ENCODE measurements around the gene DACT1. TPM values are rescaled to one million over a fixed set of nuclear protein-coding genes. Genes with fewer than 3 reads are reported as not detected.
A peak's percentile ranks its signal among the peaks of the same experiment; 100 is the strongest.

DACT1 gene
- total and polyA plus RNA-seq, 7 experiments from 2014 or later, result 8.2 to 38.7 (median 18.5) TPM

DNA sequence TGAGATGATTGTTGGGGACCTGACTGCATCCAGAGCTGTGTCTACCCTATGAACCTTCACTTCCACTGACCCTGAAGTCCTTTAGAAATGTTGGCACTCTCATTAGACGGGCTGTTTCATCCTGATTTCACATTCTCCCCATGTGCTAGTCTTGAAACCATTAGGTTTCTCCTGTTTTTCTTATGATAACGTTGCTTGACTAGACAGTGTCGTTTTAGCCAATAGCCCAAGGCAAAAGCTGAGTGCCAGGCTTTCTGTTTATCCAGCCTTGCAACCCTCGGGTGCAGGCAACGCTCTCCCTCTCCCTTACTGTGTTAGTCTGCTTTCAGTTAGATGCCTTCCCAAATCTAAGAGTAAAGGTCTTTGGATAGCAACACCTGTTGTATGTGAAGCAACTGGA, 30.1 kb downstream of the DACT1 start:
- Mint-ChIP-seq H3K27ac (no peak overlapping the region), H3K27me3 (peaks cover 0 to 4% (median 3%) of the 10 kb centered on the region in 5 donors), H3K4me1 (peaks cover 11 to 29% (median 16%) of the 10 kb centered on the region in 7 donors), H3K9me3 (no peaks in the 10 kb centered on the region), H3K36me3 (peaks cover 0 to 4% (median 0%) of the 10 kb centered on the region in 5 donors), H3K4me3 (no peak overlapping the region)
- CTCF ChIA-PET, result no interaction called here
- H3K4me1 ChIP-seq (ENCODE audit: control insufficient read depth in 2 of 2, insufficient read depth in 2 of 2, low read length in 2 of 2), result peaks cover 0 to 11% of the 10 kb centered on the region in 2 donors
- POLR2A ChIA-PET, result no interaction called here
- intact Hi-C loops (cut with micrococcal nuclease), result loop anchor here (2.0 to 10.0 kb wide), 2 partner anchors 43 to 797 kb away; partner anchors contain the start of gene GPR135 (in 1 of the 2)
- ATAC-seq (no peak), DNase-seq (no peak)
- no peaks in the 10 kb centered on the region for H3K36me3 ChIP-seq (ENCODE audit: control insufficient read depth in 2 of 3, insufficient read depth in 3 of 3, low read length in 3 of 3)
- no peaks in the 10 kb centered on the region for H3K27me3 ChIP-seq (ENCODE audit: control insufficient read depth in 2 of 2, insufficient read depth in 2 of 2, low read length in 2 of 2)
- H3K9me3 ChIP-seq (ENCODE audit: control insufficient read depth in 2 of 3, low read length in 3 of 3), result no peaks in the 10 kb centered on the region
- no peak overlapping the region for H3K27ac ChIP-seq (ENCODE audit: low read depth, low read length)
- H3K4me3 ChIP-seq (ENCODE audit: low read length), result no peak overlapping the region

DNA sequence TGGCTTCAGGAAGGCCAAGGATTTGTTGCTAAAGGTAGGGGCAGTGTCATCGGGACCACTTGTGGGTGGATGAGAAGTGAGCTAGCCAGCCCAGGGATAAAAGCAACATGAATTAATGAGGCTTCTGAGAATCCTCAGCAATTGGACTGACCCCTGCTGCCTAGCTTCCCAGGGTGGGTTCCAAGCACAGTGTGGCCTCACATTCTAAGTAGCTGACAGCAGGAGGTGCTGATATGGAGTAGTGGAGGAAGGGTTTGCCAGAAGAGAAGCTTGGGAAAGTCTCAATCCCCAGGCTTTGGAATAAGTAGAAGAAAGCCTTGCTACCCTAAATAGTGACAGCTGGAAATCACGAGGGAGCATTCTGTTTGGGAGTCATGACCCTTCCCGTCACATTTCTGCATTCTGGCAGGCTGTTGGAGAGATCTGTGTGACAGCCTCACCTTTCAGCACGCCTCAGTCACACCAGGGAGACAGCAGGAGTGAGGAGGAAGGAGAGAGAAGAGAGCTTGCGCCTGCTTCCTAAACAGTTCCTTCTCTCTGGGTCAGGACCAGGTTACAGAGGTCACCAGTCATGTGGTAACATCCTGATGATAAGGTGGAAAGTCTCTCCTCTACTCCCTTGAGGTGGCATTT, 31.2 kb downstream of the DACT1 start:
- Mint-ChIP-seq H3K4me3 (no peak overlapping the region), H3K9me3 (no peaks in the 10 kb centered on the region), H3K36me3 (peaks cover 0 to 4% (median 0%) of the 10 kb centered on the region in 5 donors), H3K27me3 (peaks cover 0 to 5% (median 3%) of the 10 kb centered on the region in 5 donors), H3K4me1 (peaks cover 2 to 18% (median 8%) of the 10 kb centered on the region in 7 donors), H3K27ac (peak overlapping the region in 2 of 9 donors; percentile 9 to 38)
- ATAC-seq (no peak), DNase-seq (no peak)
- Histone ChIP-seq H3K27ac (ENCODE audit: low read depth, low read length) (no peak overlapping the region), H3K4me1 (ENCODE audit: control insufficient read depth in 2 of 2, insufficient read depth in 2 of 2, low read length in 2 of 2) (peaks cover 0 to 3% of the 10 kb centered on the region in 2 donors), H3K4me3 (ENCODE audit: low read length) (no peak overlapping the region), H3K27me3 (ENCODE audit: control insufficient read depth in 2 of 2, insufficient read depth in 2 of 2, low read length in 2 of 2) (no peaks in the 10 kb centered on the region), H3K36me3 (ENCODE audit: control insufficient read depth in 2 of 3, insufficient read depth in 3 of 3, low read length in 3 of 3) (no peaks in the 10 kb centered on the region), H3K9me3 (ENCODE audit: control insufficient read depth in 2 of 3, low read length in 3 of 3) (no peaks in the 10 kb centered on the region)
- ChIA-PET POLR2A (no interaction called here), CTCF (interaction anchor here (0.6 kb wide), 1 partner anchor 8 kb away, joined by 3 read pairs; no protein-coding TSS in a partner anchor)
- intact Hi-C loops (cut with micrococcal nuclease), result loop anchor here in 1 of 2 donors (10.0 kb wide), 1 partner anchor 796 kb away; the partner anchor contains the start of gene GPR135

DNA sequence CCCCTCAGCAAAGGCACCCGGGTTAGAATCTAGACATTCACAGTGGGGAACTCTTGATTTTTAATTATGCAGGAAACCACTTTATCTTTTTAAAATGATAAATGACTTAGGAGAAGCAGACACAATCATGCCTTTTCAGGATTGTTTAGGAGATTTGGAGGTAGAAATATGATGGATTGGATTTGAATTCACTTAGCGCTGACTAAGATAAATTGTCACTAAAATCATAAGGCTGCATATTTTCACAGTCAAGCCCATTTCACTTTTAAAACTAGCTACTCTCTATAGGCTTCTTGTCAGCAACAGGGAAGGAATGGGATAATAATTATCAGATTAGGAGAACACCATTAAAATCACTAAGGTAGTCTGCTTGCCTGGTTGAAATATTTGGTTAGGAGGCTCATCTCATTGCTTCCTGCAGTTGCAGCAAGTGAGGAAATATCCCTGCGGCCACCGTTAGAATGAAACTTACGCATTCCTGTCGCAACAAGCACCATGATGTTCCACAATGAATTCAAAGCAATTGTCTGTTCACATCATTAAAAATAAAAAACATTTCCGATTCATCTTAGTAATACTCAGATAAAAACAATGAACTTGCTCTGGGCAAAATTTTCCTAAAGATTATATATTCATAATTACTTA, 31.9 kb downstream of the DACT1 start:
- intact Hi-C loops (cut with micrococcal nuclease), result loop anchor here in 1 of 2 donors (10.0 kb wide), 1 partner anchor 795 kb away; the partner anchor contains the start of gene GPR135
- POLR2A ChIA-PET, result no interaction called here
- no peak overlapping the region for H3K27ac Mint-ChIP-seq

DNA sequence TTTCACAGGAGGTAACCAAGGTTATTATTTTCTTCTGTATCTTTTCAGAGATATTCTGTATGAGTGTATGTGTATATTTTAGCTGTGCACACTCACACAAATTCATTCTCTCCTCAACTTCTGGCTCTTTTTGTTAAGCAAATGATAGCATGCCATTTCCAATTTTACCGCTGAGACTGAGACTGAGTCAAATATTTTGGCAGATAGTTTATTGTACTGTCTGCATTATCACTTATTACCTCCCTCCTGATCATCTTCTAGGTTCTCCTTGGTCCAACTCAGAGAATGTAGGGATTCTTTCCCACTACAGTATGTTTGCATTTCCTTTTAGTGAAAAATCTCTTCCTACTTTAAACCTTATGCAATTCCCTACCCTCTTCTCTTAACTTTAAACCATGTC, 33.3 kb downstream of the DACT1 start:
- Histone ChIP-seq H3K9me3 (ENCODE audit: control insufficient read depth in 2 of 3, low read length in 3 of 3) (no peaks in the 10 kb centered on the region), H3K27me3 (ENCODE audit: control insufficient read depth in 2 of 2, insufficient read depth in 2 of 2, low read length in 2 of 2) (no peaks in the 10 kb centered on the region), H3K4me3 (ENCODE audit: low read length) (no peak overlapping the region), H3K36me3 (ENCODE audit: control insufficient read depth in 2 of 3, insufficient read depth in 3 of 3, low read length in 3 of 3) (no peaks in the 10 kb centered on the region), H3K27ac (ENCODE audit: low read depth, low read length) (no peak overlapping the region), H3K4me1 (ENCODE audit: control insufficient read depth in 2 of 2, insufficient read depth in 2 of 2, low read length in 2 of 2) (no peaks in the 10 kb centered on the region)
- intact Hi-C loops (cut with micrococcal nuclease), result no loop called here
- ChIA-PET POLR2A (no interaction called here), CTCF (no interaction called here)
- no peak for DNase-seq
- H3K27me3 Mint-ChIP-seq, result peaks cover 0 to 5% (median 3%) of the 10 kb centered on the region in 5 donors
- peaks cover 0 to 9% (median 2%) of the 10 kb centered on the region in 7 donors for H3K4me1 Mint-ChIP-seq
- H3K27ac Mint-ChIP-seq, result peak overlapping the region in 1 of 9 donors; percentile 41
- no peak for ATAC-seq
- peaks cover 0 to 3% (median 0%) of the 10 kb centered on the region in 5 donors for H3K36me3 Mint-ChIP-seq
- H3K4me3 Mint-ChIP-seq, result no peak overlapping the region
- no peaks in the 10 kb centered on the region for H3K9me3 Mint-ChIP-seq

More for the DNA sequence above, 31.9 kb downstream of the DACT1 start:
- no peak overlapping the region for H3K27ac ChIP-seq (ENCODE audit: low read depth, low read length)
- Mint-ChIP-seq H3K4me1 (peaks cover 0 to 11% (median 3%) of the 10 kb centered on the region in 7 donors), H3K9me3 (no peaks in the 10 kb centered on the region), H3K4me3 (no peak overlapping the region), H3K27me3 (peaks cover 0 to 5% (median 3%) of the 10 kb centered on the region in 5 donors), H3K36me3 (peaks cover 0 to 4% (median 0%) of the 10 kb centered on the region in 5 donors)
- DNase-seq (no peak), ATAC-seq (no peak)
- CTCF ChIA-PET, result no interaction called here
- H3K9me3 ChIP-seq (ENCODE audit: control insufficient read depth in 2 of 3, low read length in 3 of 3), result no peaks in the 10 kb centered on the region
- no peaks in the 10 kb centered on the region for H3K36me3 ChIP-seq (ENCODE audit: control insufficient read depth in 2 of 3, insufficient read depth in 3 of 3, low read length in 3 of 3)
- H3K4me3 ChIP-seq (ENCODE audit: low read length), result no peak overlapping the region
- H3K27me3 ChIP-seq (ENCODE audit: control insufficient read depth in 2 of 2, insufficient read depth in 2 of 2, low read length in 2 of 2), result no peaks in the 10 kb centered on the region
- H3K4me1 ChIP-seq (ENCODE audit: control insufficient read depth in 2 of 2, insufficient read depth in 2 of 2, low read length in 2 of 2), result no peaks in the 10 kb centered on the region

DNA sequence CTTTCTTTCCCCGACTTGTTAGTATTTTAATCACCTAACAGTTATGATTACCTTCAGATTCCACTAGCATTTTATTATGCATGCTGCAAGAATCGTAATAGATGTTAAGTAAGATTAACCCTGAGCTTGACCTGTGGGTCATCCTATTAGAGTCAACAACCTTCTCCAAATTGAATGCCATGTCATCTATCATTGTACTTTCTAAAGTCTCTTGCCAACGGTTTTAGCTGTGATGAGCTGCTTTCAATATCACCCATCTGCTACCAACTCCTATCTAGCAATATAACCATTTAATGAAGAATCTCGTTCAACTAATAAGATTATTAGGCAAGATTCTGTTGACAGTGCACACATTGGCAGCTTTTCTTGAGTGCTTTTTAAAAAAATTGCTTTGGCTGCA, 33.7 kb downstream of the DACT1 start:
- Mint-ChIP-seq H3K36me3 (no peaks in the 10 kb centered on the region), H3K9me3 (no peaks in the 10 kb centered on the region)
- POLR2A ChIA-PET, result no interaction called here

DNA sequence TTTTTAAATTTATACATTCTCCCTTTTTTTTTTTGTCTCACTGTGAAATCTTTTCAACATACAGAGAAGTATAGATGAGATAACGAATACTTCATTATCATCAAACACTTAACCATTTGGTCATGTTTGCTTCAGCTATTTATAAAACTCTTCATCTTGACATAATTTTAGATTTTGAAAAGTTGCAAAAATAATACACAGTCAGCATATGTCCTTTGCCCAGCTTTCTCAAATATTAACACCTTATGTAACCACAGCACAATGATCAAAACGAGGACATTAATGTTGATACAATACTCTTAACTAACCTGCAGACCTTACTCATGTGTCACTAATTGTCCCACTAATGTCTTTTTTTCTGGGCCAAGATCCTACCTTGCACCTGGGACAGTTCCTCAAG, 36.0 kb downstream of the DACT1 start:
- CTCF ChIA-PET, result no interaction called here
- no peak overlapping the region for H3K4me3 ChIP-seq (ENCODE audit: low read length)
- H3K9me3 ChIP-seq (ENCODE audit: control insufficient read depth in 2 of 3, low read length in 3 of 3), result no peaks in the 10 kb centered on the region
- H3K9me3 Mint-ChIP-seq, result no peaks in the 10 kb centered on the region
- POLR2A ChIA-PET, result no interaction called here
- H3K4me3 Mint-ChIP-seq, result no peak overlapping the region
- H3K36me3 Mint-ChIP-seq, result no peaks in the 10 kb centered on the region
- H3K27me3 Mint-ChIP-seq, result peaks cover 0 to 8% (median 4%) of the 10 kb centered on the region in 5 donors
- no peaks in the 10 kb centered on the region for H3K4me1 ChIP-seq (ENCODE audit: control insufficient read depth in 2 of 2, insufficient read depth in 2 of 2, low read length in 2 of 2)
- DNase-seq (no peak), ATAC-seq (no peak)
- H3K27me3 ChIP-seq (ENCODE audit: control insufficient read depth in 2 of 2, insufficient read depth in 2 of 2, low read length in 2 of 2), result no peaks in the 10 kb centered on the region
- H3K4me1 Mint-ChIP-seq, result peaks cover 0 to 2% (median 0%) of the 10 kb centered on the region in 7 donors
- no peak overlapping the region for H3K27ac ChIP-seq (ENCODE audit: low read depth, low read length)
- intact Hi-C loops (cut with micrococcal nuclease), result no loop called here
- no peaks in the 10 kb centered on the region for H3K36me3 ChIP-seq (ENCODE audit: control insufficient read depth in 2 of 3, insufficient read depth in 3 of 3, low read length in 3 of 3)
- H3K27ac Mint-ChIP-seq, result no peak overlapping the region

More for the DNA sequence above, 33.7 kb downstream of the DACT1 start:
- no peak for ATAC-seq
- no peak overlapping the region for H3K27ac ChIP-seq (ENCODE audit: low read depth, low read length)
- no peaks in the 10 kb centered on the region for H3K4me1 ChIP-seq (ENCODE audit: control insufficient read depth in 2 of 2, insufficient read depth in 2 of 2, low read length in 2 of 2)
- intact Hi-C loops (cut with micrococcal nuclease), result no loop called here
- H3K36me3 ChIP-seq (ENCODE audit: control insufficient read depth in 2 of 3, insufficient read depth in 3 of 3, low read length in 3 of 3), result no peaks in the 10 kb centered on the region
- DNase-seq, result no peak
- no peaks in the 10 kb centered on the region for H3K9me3 ChIP-seq (ENCODE audit: control insufficient read depth in 2 of 3, low read length in 3 of 3)
- no peak overlapping the region for H3K4me3 Mint-ChIP-seq
- H3K4me1 Mint-ChIP-seq, result peaks cover 0 to 9% (median 0%) of the 10 kb centered on the region in 7 donors
- H3K4me3 ChIP-seq (ENCODE audit: low read length), result no peak overlapping the region
- CTCF ChIA-PET, result no interaction called here
- peaks cover 0 to 5% (median 3%) of the 10 kb centered on the region in 5 donors for H3K27me3 Mint-ChIP-seq
- H3K27ac Mint-ChIP-seq, result peak overlapping the region in 1 of 9 donors; percentile 41
- no peaks in the 10 kb centered on the region for H3K27me3 ChIP-seq (ENCODE audit: control insufficient read depth in 2 of 2, insufficient read depth in 2 of 2, low read length in 2 of 2)

Data from naive thymus-derived CD4-positive, alpha-beta T cell (primary cell).